H9 (cell line): Measurements from ENCODE around the gene CHMP6. TPM values are rescaled to one million over a fixed set of nuclear protein-coding genes. Genes with fewer than 3 reads are reported as not detected.

Experiments used
- DNase-seq: peaks from one replicate; pipeline ENCODE4 v3.0.0-alpha.2; 2017
- H2AFZ ChIP-seq: one replicate; pipeline ENCODE4 v1.6.1; 2013; ENCODE audit warnings: mild to moderate bottlenecking, low read length, control low read depth, moderate library complexity
- H2AK5ac ChIP-seq: 2 replicates; pipeline ENCODE4 v1.6.1; 2013; ENCODE audit warnings: low read length, control low read depth, mixed read lengths; ENCODE audit not compliant: insufficient read length
- H2BK120ac ChIP-seq: one replicate; pipeline ENCODE4 v1.6.1; 2013; ENCODE audit warnings: low read depth, mild to moderate bottlenecking, low read length, control low read depth, inconsistent platforms; ENCODE audit not compliant: poor library complexity, severe bottlenecking
- H2BK12ac ChIP-seq: 2 replicates; pipeline ENCODE4 v1.6.1; 2013; ENCODE audit warnings: low read length, control low read depth, mixed read lengths, low read depth; ENCODE audit not compliant: insufficient read length
- H2BK15ac ChIP-seq: 2 replicates; pipeline ENCODE4 v1.6.1; 2013; ENCODE audit warnings: low read depth, low read length, control low read depth
- H2BK20ac ChIP-seq: one replicate; pipeline ENCODE4 v1.6.1; 2013; ENCODE audit warnings: low read depth, mild to moderate bottlenecking, low read length, control low read depth, inconsistent platforms; ENCODE audit not compliant: poor library complexity, severe bottlenecking
- H2BK5ac ChIP-seq: 2 replicates; pipeline ENCODE4 v1.6.1; 2013; ENCODE audit warnings: low read length, control low read depth, mixed read lengths; ENCODE audit not compliant: insufficient read length
- H3K14ac ChIP-seq: 2 replicates; pipeline ENCODE4 v1.6.1; 2013; ENCODE audit warnings: low read length, control low read depth; ENCODE audit not compliant: insufficient read depth
- H3K18ac ChIP-seq: 2 replicates; pipeline ENCODE4 v1.6.1; 2013; ENCODE audit warnings: low read depth, mild to moderate bottlenecking, mixed read lengths, low read length, control low read depth; ENCODE audit not compliant: insufficient read length
- H3K23ac ChIP-seq: 2 replicates; pipeline ENCODE4 v1.6.1; 2013; ENCODE audit warnings: low read length, control low read depth, mixed read lengths, low read depth; ENCODE audit not compliant: insufficient read length
- H3K23me2 ChIP-seq: 2 replicates; pipeline ENCODE4 v1.6.1; 2013; ENCODE audit warnings: low read depth, mild to moderate bottlenecking, mixed read lengths, low read length, control low read depth; ENCODE audit not compliant: insufficient read length, poor library complexity, severe bottlenecking
- H3K27ac ChIP-seq: 2 replicates; pipeline ENCODE4 v1.5.1; 2013; ENCODE audit warnings: low read length, control low read depth, mixed read lengths, low read depth; ENCODE audit not compliant: insufficient read length
- H3K27me3 ChIP-seq: 2 replicates; pipeline ENCODE4 v1.6.1; 2013; ENCODE audit warnings: low read length, control low read depth, inconsistent platforms; ENCODE audit not compliant: insufficient read depth
- H3K4ac ChIP-seq: 2 replicates; pipeline ENCODE4 v1.6.1; 2013; ENCODE audit warnings: low read depth, mild to moderate bottlenecking, control low read depth, inconsistent platforms, low read length, moderate library complexity
- H3K4me1 ChIP-seq: 2 replicates; pipeline ENCODE4 v1.6.1; 2013; ENCODE audit warnings: low read length, control low read depth, inconsistent platforms; ENCODE audit not compliant: insufficient read depth
- H3K4me2 ChIP-seq: 2 replicates; pipeline ENCODE4 v1.6.1; 2013; ENCODE audit warnings: low read length, control low read depth, mixed read lengths; ENCODE audit not compliant: insufficient read length, insufficient read depth
- H3K56ac ChIP-seq: 2 replicates; pipeline ENCODE4 v1.6.1; 2013; ENCODE audit warnings: low read depth, mild to moderate bottlenecking, mixed read lengths, low read length, control low read depth; ENCODE audit not compliant: insufficient read length
- H3K79me1 ChIP-seq: 2 replicates; pipeline ENCODE4 v1.6.1; 2013; ENCODE audit warnings: low read depth, mild to moderate bottlenecking, moderate library complexity, low read length, control low read depth, inconsistent platforms; ENCODE audit not compliant: insufficient read depth, poor library complexity, severe bottlenecking
- H3K79me2 ChIP-seq: 2 replicates; pipeline ENCODE4 v1.6.1; 2013; ENCODE audit warnings: low read length, control low read depth, inconsistent platforms; ENCODE audit not compliant: insufficient read depth
- H3K9ac ChIP-seq: 2 replicates; pipeline ENCODE4 v1.6.1; 2013; ENCODE audit warnings: low read length, control low read depth, mixed read lengths; ENCODE audit not compliant: insufficient read length; ENCODE audit errors: extremely low read depth
- H3K9me3 ChIP-seq: one replicate; pipeline ENCODE4 v1.6.1; 2013; ENCODE audit warnings: low read depth, low read length, inconsistent platforms; ENCODE audit not compliant: control insufficient read depth
- H3T11ph ChIP-seq: one replicate; pipeline ENCODE4 v1.6.1; 2013; ENCODE audit warnings: mild to moderate bottlenecking, low read length, control low read depth, inconsistent platforms
- H4K20me1 ChIP-seq: one replicate; pipeline ENCODE4 v1.6.1; 2013; ENCODE audit not compliant: control insufficient read depth, insufficient read length, insufficient read depth
- H4K5ac ChIP-seq: 2 replicates; pipeline ENCODE4 v1.6.1; 2013; ENCODE audit warnings: low read depth, mild to moderate bottlenecking, mixed read lengths, low read length, control low read depth; ENCODE audit not compliant: insufficient read length
- H4K8ac ChIP-seq: replicated peaks from 2 replicates; pipeline ENCODE4 v1.6.1; 2013; ENCODE audit warnings: low read length, control low read depth, mixed read lengths, low read depth; ENCODE audit not compliant: insufficient read length
- H4K91ac ChIP-seq: 2 replicates; pipeline ENCODE4 v1.6.1; 2013; ENCODE audit warnings: low read depth, mild to moderate bottlenecking, moderate library complexity, mixed read lengths, low read length, control low read depth; ENCODE audit not compliant: insufficient read length
- H3K27ac Mint-ChIP-seq, 3 experiments: 2 replicates in 2 of 3; 3 replicates in 1 of 3; pipeline ENCODE4 v1.8.0; 2020 to 2021; ENCODE audit warnings: mixed read lengths in 3 of 3, mild to moderate bottlenecking in 1 of 3, moderate library complexity in 1 of 3
- H3K27me3 Mint-ChIP-seq: 2 replicates; pipeline ENCODE4 v1.8.0; 2021; ENCODE audit warnings: low read depth, mild to moderate bottlenecking, moderate library complexity, mixed read lengths
- H3K36me3 Mint-ChIP-seq, 3 experiments: 2 replicates in 2 of 3; 3 replicates in 1 of 3; pipeline ENCODE4 v1.8.0; 2020 to 2021; ENCODE audit warnings: low read depth in 3 of 3, mixed read lengths in 3 of 3; ENCODE audit not compliant: insufficient read depth in 1 of 3
- H3K4me1 Mint-ChIP-seq, 2 experiments: 2 replicates each; pipeline ENCODE4 v1.8.0; 2020; ENCODE audit warnings: mixed read lengths in 2 of 2
- H3K4me3 Mint-ChIP-seq, 2 experiments: 2 replicates in 1 of 2; 3 replicates in 1 of 2; pipeline ENCODE4 v1.8.0; 2020 to 2021; ENCODE audit warnings: mild to moderate bottlenecking in 2 of 2, mixed read lengths in 2 of 2, moderate library complexity in 1 of 2
- H3K9me3 Mint-ChIP-seq, 2 experiments: 2 replicates in 1 of 2; 3 replicates in 1 of 2; pipeline ENCODE4 v1.8.0; 2020; ENCODE audit warnings: mild to moderate bottlenecking in 2 of 2, mixed read lengths in 2 of 2, moderate library complexity in 1 of 2
- CTCF ChIP-seq: fragments of 200-600 bp; sonication (generic); conservative IDR thresholded peaks from 3 replicates; pipeline ENCODE4 v1.8.0; 2021; ENCODE audit warnings: antibody characterized with exemption, mild to moderate bottlenecking
- WGBS: extraction: QIAGEN DNeasy Blood & Tissue Kit; methylation state at CpG from one replicate; pipeline ENCODE4 v1.1.7; 2013; ENCODE audit warnings: missing lambda C conversion rate, low lambda C conversion rate, mixed read lengths; ENCODE audit not compliant: insufficient read length; ENCODE audit errors: extremely low coverage; 5-methylcytosine and 5-hydroxymethylcytosine counted together
- total RNA-seq: library from RNA; stranded (reverse); gene quantifications from 2 replicates; pipeline ENCODE4 v1.2.1, GENCODE V29; 2021

The CHMP6 gene
- total RNA-seq, 1 experiment from 2014 or later = 23.4 TPM

- no peaks in the 10 kb centered on the region for H4K20me1 ChIP-seq
- H3K79me1 ChIP-seq = no peaks in the 10 kb centered on the region
- H3K18ac ChIP-seq = no peak overlapping the region
- H3K23me2 ChIP-seq = no peaks in the 10 kb centered on the region
- no peak overlapping the region for H2AK5ac ChIP-seq
- H3K9ac ChIP-seq = no peak overlapping the region
- Mint-ChIP-seq H3K4me1 (peaks cover 15 to 29% of the 10 kb centered on the region in 2 experiments), H3K36me3 (no peaks in the 10 kb centered on the region), H3K27ac (peak overlapping the region in 2 of 3 experiments; percentile 11 to 63; a peak in 2 of 7 replicates), H3K27me3 (peaks cover 22% of the 10 kb centered on the region), H3K4me3 (no peak overlapping the region), H3K9me3 (peaks cover 4 to 6% of the 10 kb centered on the region in 2 experiments; a peak in 2 of 5 replicates)
- H2AFZ ChIP-seq = no peak overlapping the region
- no peak overlapping the region for H3K56ac ChIP-seq
- H3K9me3 ChIP-seq = no peaks in the 10 kb centered on the region
- no peak overlapping the region for H3T11ph ChIP-seq
- no peak overlapping the region for H2BK20ac ChIP-seq
- no CpG with 5 or more reads among the region's 29 CpGs for WGBS
- no peak overlapping the region for H3K4me2 ChIP-seq
- H3K79me2 ChIP-seq = no peaks in the 10 kb centered on the region
- no peak for DNase-seq
- H4K91ac ChIP-seq = no peak overlapping the region
- H3K23ac ChIP-seq = no peak overlapping the region
- H3K27me3 ChIP-seq = no peaks in the 10 kb centered on the region
- no peak overlapping the region for H2BK12ac ChIP-seq
- peak overlapping the region; percentile 27; the same call in 1 of the 2 replicates for H3K14ac ChIP-seq
- no peak overlapping the region for H2BK5ac ChIP-seq
- no peak overlapping the region for H4K5ac ChIP-seq
- TF ChIP-seq CTCF = no peak
- H2BK15ac ChIP-seq = no peak overlapping the region
- H2BK120ac ChIP-seq = no peak overlapping the region
- no peak overlapping the region for H4K8ac ChIP-seq
- H3K27ac ChIP-seq = no peak overlapping the region
- no peaks in the 10 kb centered on the region for H3K4me1 ChIP-seq
- H3K4ac ChIP-seq = no peak overlapping the region
These were observed 26.6 kb downstream of the CHMP6 start for GRCh38 chr17:81018044-81018802.
